ENCODE results near the gene FAM13C.
"Not testable (repeated sequence)": the region's sequence is repeated elsewhere in the genome, so short reads cannot be mapped to it uniquely, and the experiment has no call there.

The FAM13C gene

DNA sequence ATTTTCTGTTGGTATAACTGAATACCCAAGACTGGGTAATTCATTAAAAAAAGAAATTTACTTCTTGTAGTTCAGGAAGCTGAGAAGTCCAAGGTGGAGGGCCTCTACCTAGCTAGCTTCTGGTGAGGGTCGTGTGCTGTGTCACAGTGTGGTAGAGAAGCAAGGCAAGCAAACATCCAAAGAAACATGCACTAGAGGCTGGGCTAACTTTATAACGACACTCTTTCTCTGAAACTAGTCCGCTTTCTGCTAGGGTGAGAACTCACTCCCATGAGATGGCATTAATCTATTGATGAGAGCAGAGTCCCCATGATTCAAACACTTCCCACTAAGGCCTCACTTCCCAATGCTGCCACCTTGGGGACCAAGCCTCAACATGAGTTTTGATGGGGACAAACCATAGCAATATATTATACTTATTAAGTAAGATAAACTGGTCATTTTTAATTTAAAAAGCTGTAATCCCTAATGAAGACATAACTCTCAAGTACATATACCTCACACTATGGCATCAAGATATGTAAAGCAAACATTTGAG, 135.1 kb downstream of the FAM13C start:
- DNase-seq, result no peak

DNA sequence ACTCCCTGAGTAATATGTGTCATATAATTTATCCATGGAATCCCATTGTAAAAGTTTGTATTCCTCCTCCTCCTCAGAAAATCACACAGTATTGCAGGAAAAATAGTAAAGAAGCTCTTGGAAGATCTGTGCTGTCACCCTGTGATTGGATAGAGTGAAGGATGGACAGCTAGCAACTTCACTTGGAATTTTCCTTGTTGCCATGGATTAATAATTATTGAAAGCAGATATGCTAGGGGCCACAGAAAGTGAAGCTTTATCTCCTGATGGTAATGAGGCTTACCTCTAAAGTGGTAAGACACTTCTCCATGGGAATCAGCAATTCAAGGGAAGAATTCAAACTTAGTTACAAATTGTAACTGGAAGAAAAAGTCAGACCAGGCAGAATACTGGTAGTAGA, 137.1 kb downstream of the FAM13C start:
- no peak for DNase-seq

DNA sequence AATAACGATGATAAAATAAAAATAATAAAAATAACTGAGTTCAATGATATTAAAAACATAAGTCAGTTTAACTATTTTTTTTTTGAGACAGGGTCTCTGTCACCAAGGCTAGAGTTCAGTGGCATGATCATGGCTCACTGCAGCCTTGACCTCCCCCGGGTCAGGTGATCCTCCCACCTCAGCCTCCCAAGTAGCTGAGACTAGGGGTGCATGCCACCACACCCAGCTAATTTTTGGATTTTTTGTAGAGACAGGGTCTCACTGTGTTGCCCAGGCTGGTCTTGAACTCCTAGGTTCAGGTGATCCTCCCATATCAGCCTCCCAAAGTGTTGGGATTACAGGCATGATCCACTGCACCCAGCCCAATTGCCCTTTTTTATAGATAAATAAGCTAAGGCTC, 138.8 kb downstream of the FAM13C start:
- not testable (repeated sequence) for DNase-seq

DNA sequence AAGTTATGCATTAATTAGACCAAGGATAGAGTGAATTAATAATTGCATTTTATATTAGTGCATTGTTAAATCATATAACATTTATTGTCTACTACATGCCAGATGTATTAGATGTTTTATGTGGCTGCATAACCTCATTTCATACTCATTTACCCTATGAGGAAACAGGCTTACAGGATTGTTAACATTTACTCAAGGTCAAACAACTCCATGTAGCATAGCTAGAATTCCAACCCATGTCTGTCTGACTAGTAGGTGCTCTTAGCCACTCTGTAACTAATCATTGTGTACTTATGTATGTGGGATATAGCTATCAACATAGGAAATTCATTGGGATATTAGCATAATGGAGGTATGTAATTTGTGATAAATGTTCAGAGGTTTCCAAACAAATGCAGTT, 139.6 kb downstream of the FAM13C start:
- DNase-seq, result no peak

DNA sequence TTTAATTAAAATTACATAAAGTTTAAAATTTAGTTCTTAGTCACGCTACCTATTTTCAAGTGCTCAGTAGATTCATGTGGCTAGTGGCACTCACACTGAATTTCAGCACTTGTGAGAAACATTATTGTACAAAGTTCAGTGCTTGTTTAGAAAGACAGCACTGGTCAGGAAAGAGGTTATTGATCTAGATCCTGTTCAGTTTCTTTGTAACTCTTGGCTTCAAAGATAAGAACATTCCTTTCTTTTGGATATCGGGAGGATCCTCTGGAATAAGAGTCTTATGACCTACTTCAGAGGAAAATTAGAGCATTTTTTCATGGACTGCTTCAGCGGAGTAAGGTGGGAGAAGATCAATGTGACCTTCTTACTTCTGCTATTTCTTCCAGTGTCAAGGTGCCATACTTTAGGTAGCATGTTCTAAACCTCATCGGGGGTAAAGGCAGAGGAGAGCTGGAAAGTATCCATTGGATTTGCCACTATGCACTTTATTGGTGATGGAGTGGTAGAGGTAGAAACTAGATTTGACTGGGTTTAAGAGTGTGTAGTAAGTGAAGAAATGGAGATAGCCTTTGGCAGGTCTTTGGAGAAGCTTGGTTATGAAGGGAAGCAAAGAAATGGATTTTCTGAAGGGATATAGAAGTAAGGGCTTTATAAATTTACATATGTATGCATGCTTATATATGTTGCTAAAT, 146.0 kb downstream of the FAM13C start:
- DNase-seq, result no peak

DNA sequence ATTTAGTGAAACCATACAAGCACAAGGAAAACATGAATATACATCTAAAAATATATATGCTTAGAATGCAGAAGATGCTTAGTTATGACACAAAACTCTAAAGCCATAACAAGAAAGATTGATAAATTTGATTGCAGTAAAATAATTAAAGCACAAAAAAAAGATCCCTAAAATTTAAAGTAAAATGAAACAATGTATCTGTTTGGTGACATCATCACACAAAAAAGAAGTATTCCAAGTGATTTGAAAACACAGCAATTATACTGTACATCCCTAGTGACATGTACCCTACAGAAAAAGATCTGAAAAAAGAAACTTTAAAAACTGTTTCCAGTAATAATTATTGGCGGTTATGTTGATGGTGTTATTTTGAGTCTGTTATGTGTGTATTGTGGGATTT, 148.2 kb downstream of the FAM13C start:
- DNase-seq, result no peak

DNA sequence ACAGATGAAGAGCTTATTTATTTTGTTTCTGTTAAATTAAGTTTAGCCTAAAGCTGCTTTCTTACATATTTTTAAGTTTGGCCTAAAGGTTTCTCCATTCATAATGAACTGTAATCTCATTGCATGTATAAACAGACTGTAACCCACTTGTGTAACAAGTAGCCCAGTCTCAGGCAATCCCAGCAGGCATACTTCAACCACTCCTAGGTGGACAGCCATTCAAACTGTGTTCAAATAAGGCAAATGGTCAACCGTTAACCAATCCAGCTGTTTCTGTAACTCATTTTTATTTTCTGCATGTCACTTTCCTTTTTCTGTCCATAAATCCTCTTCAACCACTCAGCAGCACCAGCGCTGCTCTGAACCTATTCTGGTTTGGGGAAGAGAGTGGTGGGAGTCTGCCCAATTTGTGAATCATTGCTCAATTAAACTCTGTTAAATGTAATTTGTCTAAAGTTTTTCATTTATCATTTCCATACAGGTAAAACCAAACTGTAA, 150.0 kb downstream of the FAM13C start:
- DNase-seq, result no peak

DNA sequence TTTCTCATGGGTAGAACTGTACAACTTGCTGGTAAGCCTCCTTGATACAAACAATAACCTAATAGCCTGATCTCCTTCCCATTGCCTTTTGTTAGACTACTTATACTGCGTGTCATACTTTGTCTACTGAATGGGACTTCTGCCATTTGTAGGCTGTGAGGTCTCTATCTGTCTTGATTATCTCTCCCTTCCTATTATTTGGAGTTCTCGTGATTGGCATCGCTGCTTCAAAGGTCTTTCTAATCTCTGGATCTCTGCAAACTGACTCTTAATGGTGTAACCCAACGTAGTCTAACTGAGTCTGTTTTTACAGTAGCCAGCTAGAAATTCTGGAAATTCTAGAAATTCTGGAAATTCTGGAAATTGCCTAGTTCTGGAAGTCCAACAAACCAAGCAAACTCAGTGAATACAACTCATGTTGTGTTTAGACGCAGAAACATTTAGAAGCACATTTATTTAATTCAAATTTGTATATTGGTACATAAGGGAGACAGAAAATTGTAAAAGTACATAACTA, 156.1 kb downstream of the FAM13C start:
- no peak for DNase-seq

Data from C1 segment of cervical spinal cord (tissue), 14 donors.